HG03521 (cell line): Measurements from ENCODE around the gene HTN3.
A peak's percentile ranks its signal among the peaks of the same experiment; 100 is the strongest.
"Not testable (repeated sequence)": the region's sequence is repeated elsewhere in the genome, so short reads cannot be mapped to it uniquely, and the experiment has no call there.

Experiments
- ATAC-seq: cut with Tn5 transposase; IDR thresholded peaks from one replicate; pipeline ENCODE4 v1.9.1; 2021; ENCODE audit warnings: mild to moderate bottlenecking, moderate library complexity; ENCODE audit not compliant: unreplicated experiment

HTN3 gene

DNA sequence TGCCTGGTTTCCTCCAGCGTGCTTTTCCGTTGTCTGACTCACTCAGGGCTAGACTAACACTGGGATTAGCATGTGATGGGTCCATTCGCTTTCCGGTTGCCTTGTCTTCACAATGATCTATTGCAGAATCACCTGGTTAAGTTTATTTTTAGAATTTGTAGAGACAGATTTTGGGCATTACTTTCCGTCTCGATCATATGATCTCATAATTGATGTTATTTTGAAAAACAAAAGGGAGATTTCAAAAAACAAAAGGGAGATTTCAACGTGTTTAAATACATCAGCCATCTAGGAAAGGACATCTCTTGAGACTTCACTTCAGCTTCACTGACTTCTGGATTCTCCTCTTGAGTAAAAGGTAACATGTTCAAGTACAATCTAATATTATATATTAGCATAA lies at the start of gene HTN3:
Gene HTN3 (plus strand): TSS at position 301 of the 400 bp plus-strand sequence. CDS start 2,282 bp downstream, outside the sequence.
- not testable (repeated sequence) for ATAC-seq

- no peak for ATAC-seq
Measured at GRCh38 chr4:69984030-69984443, 44.2 kb upstream of the HTN3 start.

GRCh38 chr4:69986663-69987062 lies 41.6 kb upstream of the HTN3 start:
- ATAC-seq, result no peak

GRCh38 chr4:69991016-69991415 lies 37.2 kb upstream of the HTN3 start:
- ATAC-seq, result no peak

DNA sequence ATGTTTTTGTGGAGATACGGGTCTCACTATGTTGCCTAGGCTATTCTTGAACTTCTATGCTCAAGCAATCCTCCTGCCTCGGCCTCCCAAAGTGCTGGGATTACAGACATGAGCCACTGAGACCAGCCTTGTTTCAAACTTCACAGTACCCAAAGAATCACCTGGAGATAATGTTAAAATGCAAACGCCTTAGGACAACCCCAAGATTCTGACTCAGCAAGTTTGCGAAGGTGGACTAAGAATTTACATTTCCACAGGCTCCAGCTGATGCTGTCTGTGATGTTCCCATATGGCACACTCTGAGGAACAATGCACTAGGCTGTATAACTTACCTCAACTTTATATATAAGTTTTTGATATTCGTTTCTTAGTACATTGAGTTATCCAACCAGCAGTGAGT lies 33.5 kb upstream of the HTN3 start:
- ATAC-seq, result no peak

DNA sequence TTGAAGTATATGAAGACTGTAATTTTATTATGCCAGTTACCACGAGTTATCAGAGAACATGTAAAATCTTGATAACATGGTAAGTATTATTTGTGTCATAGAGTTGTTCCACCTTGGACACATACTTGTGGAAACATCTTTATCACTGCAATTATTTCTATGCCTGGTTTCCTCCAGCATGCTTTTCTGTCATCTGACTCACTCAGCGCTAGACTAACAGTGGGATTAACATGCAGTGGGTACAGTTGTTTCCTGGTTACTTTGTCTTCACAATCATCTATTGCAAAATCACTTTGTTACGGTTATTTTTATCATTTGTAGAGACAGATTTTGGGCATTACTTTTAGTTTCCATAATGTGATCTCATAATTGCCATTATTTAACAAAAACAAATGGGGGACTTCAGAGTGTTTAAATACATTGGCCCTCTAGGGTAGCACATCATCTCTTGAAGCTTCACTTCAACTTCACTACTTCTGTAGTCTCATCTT lies 32.7 kb upstream of the HTN3 start, which contains the start of gene STATH:
Gene STATH (plus strand): TSS at position 441 of the 491 bp plus-strand sequence. CDS start 2,472 bp downstream, outside the sequence.
- no peak for ATAC-seq

- no peak for ATAC-seq
Measured at GRCh38 chr4:69999420-69999819, 28.8 kb upstream of the HTN3 start.

DNA sequence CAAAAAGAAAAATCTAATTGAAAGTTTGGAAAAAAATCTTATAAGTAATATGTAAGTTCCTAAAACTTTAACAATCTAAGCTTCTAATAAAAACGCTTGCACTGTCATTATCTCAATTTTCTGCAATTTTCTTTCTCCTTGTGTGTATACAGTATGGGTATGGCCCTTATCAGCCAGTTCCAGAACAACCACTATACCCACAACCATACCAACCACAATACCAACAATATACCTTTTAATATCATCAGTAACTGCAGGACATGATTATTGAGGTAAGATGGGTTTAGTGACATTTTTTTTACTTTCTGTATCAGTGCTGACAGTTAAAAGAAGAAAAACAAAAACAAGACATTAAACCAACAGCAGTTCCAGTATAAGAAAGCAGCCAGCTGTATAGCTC lies 27.5 kb upstream of the HTN3 start:
- no peak for ATAC-seq

DNA sequence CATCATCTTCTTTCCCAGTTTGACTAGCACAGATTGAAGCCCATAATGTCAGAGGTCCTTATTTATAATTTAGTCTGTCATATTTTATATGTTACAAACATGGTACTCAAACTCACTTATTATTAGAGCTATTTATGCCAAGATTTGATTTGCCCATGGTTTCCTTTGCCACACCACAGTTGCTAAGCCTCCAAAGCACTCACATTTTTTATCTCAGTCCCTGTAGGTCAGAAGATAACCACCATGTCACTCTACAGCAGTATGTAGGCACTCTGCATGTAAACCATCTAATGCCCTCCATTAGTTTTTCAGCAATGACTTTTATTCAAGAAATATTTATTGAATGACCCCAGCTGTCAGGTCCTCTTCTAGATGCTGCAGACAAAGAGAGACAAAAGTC lies 25.8 kb upstream of the HTN3 start:
- ATAC-seq, result no peak

DNA sequence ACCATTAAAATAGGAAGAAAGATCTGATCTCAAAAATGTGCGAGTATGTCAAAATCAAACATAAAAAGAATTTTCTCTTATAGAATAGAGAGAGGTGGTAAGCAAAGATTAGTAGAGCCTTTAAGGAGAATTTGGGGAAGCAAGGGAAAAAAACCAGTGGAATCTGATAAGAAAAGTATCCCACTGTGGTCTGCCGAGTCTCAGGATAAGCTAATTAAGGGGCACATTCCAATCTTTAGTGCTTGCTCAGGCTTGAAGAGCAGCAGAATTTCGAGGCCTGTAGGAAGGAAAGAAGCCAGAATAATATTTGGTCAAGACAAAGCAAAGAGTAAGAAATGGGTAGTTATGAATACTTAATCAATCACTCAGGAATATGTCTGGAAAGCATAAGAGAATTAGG lies 19.5 kb upstream of the HTN3 start:
- no peak for ATAC-seq

DNA sequence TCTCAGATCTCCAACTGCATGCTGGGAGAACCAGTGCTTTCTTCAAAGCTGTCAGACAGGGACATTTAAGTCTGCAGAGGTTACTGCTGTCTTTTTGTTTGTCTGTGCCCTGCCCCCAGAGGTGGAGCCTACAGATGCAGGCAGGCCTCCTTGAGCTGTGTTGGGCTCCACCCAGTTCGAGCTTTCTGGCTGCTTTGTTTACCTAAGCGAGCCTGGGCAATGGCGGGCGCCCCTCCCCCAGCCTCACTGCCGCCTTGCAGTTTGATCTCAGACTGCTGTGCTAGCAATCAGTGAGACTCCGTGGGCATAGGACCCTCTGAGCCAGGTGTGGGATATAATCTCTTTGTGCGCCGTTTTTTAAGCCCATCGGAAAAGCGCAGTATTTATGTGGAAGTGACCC lies 9.3 kb upstream of the HTN3 start:
- not testable (repeated sequence) for ATAC-seq

- no peak for ATAC-seq
Measured at GRCh38 chr4:70023218-70023617, 5.0 kb upstream of the HTN3 start.

DNA sequence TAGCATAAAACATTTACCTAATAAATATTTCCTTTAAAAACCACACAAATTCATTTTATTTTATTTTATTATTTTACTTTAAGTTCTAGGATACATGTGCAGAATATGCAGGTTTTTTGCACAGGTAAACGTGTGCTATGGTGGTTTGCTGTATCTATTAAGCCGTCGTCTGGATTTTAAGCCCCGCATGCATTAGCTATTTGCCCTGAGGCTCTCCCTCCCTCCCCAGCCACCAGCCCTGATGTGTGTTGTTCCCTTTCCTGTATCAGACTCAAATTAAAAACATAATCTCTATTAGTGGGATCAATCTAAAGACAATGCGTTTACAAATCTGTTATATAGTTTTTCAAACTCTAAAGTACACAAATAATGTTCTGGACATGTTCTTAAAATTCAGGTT lies 1.2 kb upstream of the HTN3 start:
- ATAC-seq, result no peak

GRCh38 chr4:70037559-70037958 lies 9.3 kb downstream of the HTN3 start:
- not testable (repeated sequence) for ATAC-seq

- not testable (repeated sequence) for ATAC-seq
Measured at GRCh38 chr4:70039928-70040327, 11.7 kb downstream of the HTN3 start.

GRCh38 chr4:70041652-70042286 lies 13.5 kb downstream of the HTN3 start:
- ATAC-seq, result no peak

DNA sequence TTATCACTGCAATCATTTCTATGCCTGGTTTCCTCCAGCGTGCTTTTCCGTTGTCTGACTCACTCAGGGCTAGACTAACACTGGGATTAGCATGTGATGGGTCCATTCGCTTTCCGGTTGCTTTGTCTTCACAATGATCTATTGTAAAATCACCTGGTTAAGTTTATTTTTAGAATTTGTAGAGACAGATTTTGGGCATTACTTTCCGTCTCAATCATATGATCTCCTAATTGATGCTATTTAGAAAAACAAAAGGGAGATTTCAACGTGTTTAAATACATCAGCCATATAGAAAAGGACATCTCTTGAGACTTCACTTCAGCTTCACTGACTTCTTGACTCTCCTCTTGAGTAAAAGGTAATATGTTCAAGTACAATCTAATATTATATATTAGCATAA lies 21.9 kb downstream of the HTN3 start, which contains the start of gene HTN1:
Gene HTN1 (plus strand): TSS at position 301 of the 400 bp plus-strand sequence. CDS start 2,639 bp downstream, outside the sequence.
- ATAC-seq, result not testable (repeated sequence)

- not testable (repeated sequence) for ATAC-seq
Measured at GRCh38 chr4:70056534-70056933, 28.3 kb downstream of the HTN3 start.

DNA sequence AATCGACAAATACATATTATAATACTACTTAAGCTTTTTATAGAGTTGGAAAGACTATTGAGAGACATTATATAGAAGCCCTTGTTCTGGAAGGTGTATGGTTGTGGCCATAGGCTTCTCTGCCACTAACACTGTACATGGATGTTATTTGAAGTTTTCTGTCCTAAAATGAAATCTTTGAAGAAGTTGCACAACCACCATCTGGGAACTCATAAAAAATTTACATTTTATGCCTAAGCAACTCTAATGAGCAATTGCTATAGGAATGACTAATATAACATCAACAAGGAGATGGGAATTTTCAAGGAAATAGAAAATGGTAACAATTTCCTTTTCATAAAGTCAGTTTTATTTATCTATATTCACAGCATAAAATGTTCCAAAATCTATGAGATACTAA lies 29.4 kb downstream of the HTN3 start:
- no peak for ATAC-seq

GRCh38 chr4:70059149-70059548 lies 30.9 kb downstream of the HTN3 start:
- no peak for ATAC-seq

DNA sequence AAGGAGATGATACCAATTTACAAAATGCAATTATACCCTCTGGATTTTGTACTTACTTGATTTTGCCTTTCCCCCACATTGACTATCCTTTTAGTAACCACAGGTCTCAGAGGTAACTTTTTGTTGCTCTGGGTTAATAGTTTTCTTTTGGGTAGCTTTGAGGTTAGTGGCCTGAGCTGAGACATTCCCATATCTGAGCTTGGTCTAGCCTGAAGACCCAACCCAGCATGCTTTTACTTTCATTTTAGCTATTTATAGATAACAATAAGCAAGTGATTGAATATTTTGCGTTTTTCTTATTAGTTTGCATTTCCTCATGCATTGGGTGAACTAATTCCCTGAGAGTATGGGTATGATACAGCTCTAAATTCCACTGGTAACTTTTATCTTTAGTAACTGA lies 33.7 kb downstream of the HTN3 start:
- ATAC-seq, result peak; percentile 73

DNA sequence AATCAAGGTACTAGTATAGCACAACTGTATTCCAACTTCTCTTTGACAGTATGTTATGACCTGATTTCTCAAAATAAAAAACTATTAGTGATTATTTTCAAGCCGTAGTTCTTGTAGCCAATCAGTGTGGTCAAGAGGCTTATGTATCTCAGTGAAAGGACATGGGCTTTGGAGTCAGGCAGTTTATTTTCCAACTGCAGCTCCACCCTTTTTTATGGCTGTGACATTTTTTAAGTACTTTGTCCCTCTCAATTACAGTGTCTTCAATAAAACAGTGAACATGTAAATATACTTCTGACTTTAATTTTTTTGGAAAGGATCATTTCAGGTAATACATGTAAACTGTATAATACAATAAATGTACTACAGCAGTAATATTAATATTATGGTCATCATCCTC lies 51.9 kb downstream of the HTN3 start:
- no peak for ATAC-seq
